Stimulated activated CD4-positive, alpha-beta T cell treated with anti-CD3 and anti-CD28 coated beads, Interleukin-2, amount 100 ng/mL, for 24 hours (primary cell): ENCODE results near the gene CCDC194.

ENCODE experiments used
- DNase-seq, 2 donors: peaks; one replicate each; pipeline ENCODE4 v3.0.0-alpha.2; 2020

CCDC194 gene

GRCh38 chr19:17405250-17406045 lies 11.5 kb upstream of the CCDC194 start, which contains the start of gene BST2:
Gene BST2 (minus strand): TSS chr19:17405630. CDS start chr19:17405575, 55 bp downstream.
- DNase-seq = peak; percentile 46 to 63

GRCh38 chr19:17404621-17405249 lies 10.7 kb upstream of the CCDC194 start:
- no peak for DNase-seq

- peak in 1 of 2 donors; percentile 32 for DNase-seq
These were observed 10.0 kb upstream of the CCDC194 start for GRCh38 chr19:17404015-17404414.

GRCh38 chr19:17402982-17403855 lies 9.2 kb upstream of the CCDC194 start:
- DNase-seq = peak; percentile 59

GRCh38 chr19:17401628-17402027 lies 7.6 kb upstream of the CCDC194 start:
- no peak for DNase-seq

- no peak for DNase-seq
These were observed 5.0 kb upstream of the CCDC194 start for GRCh38 chr19:17398902-17399527.

- peak; percentile 83 to 87 for DNase-seq
These were observed 957 bp upstream of the CCDC194 start for GRCh38 chr19:17394891-17395415.

GRCh38 chr19:17393002-17393401 lies 994 bp downstream of the CCDC194 start:
- no peak for DNase-seq

- DNase-seq = no peak
These were observed 2.4 kb downstream of the CCDC194 start for GRCh38 chr19:17391371-17392151.

- peak; percentile 94 to 95 for DNase-seq
These were observed 3.2 kb downstream of the CCDC194 start for GRCh38 chr19:17390665-17391370.

- no peak for DNase-seq
These were observed 3.9 kb downstream of the CCDC194 start for GRCh38 chr19:17389957-17390664.

GRCh38 chr19:17389288-17389687 lies 4.7 kb downstream of the CCDC194 start:
- DNase-seq = no peak

- DNase-seq = peak; percentile 76
These were observed 8.0 kb downstream of the CCDC194 start for GRCh38 chr19:17385878-17386611.

- DNase-seq = no peak
These were observed 13.4 kb downstream of the CCDC194 start for GRCh38 chr19:17380426-17381138.

GRCh38 chr19:17379221-17379631 lies 14.8 kb downstream of the CCDC194 start:
- no peak for DNase-seq

- no peak for DNase-seq
These were observed 15.7 kb downstream of the CCDC194 start for GRCh38 chr19:17378271-17378670.

GRCh38 chr19:17376935-17377600 lies 16.9 kb downstream of the CCDC194 start, which contains the start of gene PLVAP:
Gene PLVAP (minus strand): TSS chr19:17377342. CDS start chr19:17377288, 54 bp downstream.
- no peak for DNase-seq

GRCh38 chr19:17370026-17370587 lies 23.9 kb downstream of the CCDC194 start:
- DNase-seq = no peak
